ENCODE results near the gene CASTOR2.
"Not testable (repeated sequence)": the region's sequence is repeated elsewhere in the genome, so short reads cannot be mapped to it uniquely, and the experiment has no call there.

CASTOR2 gene

DNA sequence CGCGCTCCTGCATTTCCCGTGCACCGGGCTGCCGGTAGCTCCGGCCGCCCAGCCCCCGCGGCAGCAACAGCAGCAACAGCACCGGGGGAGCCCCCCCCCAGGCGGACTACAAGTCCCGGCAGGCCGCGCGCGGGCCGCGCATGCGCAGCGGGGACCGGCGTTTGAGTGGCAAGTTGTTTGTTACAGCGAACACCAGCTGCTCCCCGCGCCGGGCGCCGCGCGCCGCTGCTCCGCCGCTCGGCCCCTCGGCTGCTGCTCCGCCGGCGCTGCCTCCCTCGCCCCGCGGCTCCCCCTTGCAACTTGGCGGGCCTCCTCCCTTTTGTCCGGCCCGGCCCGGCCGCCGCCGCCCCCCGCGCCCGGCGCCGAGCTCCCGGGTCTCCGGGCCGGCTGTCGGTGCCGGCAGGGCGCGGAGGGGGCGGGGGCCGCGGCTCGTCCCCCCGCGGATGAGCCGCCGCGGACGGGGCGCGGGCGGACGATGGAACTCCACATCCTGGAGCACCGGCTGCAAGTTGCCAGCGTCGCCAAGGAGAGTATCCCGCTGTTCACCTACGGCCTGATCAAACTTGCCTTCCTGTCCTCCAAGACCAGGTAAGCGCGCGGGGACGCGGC is at the start of gene CASTOR2:
CASTOR2 (plus strand) TSS at position 195 of the 609 bp plus-strand sequence; CDS start at position 476, 281 bp downstream.
- peak; percentile 84 for DNase-seq

DNA sequence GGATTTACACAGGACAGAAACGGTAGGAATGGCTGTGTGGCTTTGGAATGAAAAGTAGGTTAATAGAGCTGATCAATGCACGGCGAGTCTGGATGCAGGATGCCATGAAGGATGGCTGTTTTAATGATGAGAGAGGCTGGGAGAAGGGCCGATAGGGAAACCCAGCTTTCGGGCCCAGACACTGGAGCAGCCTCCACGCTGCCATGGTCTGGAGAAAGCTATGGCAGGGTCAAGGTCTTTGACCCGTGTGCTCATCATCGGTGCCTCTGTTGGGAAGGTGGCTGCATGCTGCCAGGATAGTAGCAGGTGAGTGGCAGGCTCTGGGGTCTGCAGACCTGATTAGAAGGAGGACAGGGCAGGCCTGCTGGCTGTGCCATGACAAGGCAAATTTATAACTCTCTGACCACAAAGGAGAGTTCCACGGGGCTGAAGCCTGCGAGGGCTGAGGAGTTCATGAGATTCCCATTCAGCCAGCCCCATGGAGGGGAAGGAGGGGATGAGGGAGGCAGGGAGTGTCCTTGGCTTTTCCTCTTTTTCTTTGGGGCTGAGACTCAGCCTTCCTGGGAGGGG is 42.1 kb upstream of the CASTOR2 start:
- not testable (repeated sequence) for DNase-seq

DNA sequence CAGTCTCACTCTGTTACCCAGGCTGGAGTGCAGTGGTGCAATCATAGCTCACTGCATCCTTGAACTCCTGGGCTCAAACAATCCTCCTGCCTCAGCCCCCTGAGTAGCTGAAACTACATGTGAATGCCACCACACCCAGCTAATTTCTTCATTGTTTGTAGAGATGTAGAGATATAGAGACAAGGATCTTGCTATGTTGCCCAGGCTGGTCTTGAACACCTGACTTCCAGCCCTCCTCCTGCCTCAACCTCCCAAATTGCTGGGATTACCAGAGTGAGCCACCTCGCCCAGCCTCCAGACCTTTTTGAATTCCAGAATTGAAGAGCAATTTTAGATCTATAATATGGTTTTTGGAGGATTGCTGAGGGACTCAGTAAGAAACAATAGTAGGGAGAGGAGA is 40.9 kb upstream of the CASTOR2 start:
- DNase-seq: not testable (repeated sequence)

DNA sequence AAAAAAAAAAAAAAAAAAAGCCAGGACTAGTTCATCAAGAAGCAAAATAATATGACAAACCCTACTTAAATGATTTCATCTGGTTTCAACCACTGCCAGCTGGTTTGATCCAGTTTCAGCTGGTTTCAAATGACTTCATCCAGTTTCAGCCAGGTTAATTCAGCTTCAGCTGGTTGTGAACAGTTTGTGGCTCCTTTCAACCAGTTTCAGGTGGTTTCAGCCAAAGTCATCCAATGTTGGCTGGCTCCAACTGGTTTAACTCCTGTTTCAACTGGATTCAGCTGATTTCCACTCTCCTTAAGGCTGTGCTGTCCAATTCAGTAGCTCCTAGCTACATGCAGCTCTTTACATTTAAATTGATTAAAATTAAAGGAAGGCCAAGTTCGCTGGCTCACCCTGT is 37.5 kb upstream of the CASTOR2 start:
- DNase-seq: not testable (repeated sequence)

DNA sequence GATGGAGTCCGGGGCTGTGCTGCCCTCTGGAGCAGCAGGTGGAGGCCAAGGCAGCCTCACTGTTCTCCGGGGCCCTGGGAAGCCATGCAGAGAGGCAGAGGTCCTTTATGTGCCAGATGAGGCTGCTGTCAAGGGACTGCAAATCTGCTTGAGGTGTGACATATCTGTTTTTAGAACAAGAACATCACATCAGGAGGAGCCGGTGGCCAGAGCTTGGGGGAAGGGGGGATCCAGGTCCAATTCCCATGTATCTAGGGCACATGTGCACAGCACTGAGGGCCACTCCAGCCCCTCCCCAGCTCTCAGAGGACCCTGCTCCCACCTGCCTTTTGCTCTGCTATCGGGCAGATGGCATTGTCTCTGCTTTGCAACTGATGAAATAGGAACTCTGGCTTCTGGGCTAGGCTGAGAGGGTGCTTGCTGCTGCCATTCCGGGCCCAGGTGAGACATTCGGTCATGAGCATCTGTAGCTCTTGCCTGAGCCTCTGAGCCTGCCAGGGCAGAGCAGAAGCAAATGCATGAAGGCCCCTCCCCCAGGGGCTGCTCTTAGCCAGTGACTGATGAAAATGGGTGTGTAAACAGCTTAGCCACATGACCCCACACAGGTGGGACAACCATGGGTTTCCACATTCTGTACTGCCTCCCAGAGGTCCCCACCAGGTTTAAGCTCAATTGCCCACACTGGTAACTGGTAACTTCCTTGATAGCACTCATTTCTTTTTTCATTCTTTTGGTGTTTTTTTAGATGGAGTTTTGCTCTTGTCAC is 32.8 kb upstream of the CASTOR2 start:
- DNase-seq: not testable (repeated sequence)

DNA sequence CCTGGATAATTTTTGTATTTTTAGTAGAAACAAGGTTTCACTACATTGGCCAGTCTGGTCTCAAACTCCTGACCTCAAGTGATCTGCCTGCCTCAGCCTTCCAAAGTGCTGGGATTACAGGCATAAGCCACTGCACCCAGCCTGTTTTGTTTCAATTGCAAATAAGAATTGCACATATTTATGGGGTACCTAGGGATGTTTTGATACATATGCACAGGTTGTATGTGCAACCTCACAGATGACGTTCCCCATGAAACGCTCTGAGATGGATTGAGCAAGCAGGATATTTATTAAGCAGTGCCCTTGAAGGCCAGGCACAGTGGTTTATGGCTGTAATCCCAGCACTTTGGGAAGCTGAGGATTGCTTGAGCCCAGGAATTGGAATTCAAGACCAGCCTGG is 25.1 kb upstream of the CASTOR2 start:
- not testable (repeated sequence) for DNase-seq

DNA sequence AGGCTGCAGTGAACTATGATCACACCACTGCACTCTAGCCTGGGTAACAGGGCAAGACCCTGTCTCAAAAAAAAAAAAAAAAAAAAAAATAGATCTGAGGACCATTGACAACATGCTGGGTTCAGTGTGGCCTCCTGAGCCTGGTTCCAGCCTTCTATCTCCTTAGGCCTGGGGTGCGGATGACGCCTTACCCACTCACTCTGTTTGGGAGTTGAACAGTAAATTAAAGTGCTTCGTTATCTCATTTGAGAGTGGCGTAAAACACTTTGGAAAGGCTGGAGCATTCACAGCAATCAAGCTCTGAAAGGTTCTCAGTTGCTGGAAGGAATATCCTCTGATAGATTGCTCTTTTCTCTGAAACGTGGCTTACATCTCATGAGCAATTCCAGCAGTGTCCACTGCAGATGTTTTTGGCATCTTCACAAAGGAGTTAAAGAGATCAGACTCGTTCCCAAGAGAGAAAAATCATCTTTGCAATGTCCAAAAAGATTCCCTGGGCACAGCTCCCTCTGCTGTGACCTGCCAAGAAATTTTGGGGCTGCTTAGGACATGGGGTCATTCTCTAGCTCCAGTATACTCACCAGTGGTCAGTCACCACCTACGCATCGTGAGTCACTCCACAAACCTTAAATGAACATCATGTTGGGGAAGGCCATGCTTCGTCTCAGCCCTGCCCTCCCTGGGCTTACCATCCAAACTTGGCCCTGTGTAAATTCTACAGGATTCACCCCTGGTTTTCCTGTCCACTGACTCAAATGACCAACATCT is 23.0 kb upstream of the CASTOR2 start:
- not testable (repeated sequence) for DNase-seq

DNA sequence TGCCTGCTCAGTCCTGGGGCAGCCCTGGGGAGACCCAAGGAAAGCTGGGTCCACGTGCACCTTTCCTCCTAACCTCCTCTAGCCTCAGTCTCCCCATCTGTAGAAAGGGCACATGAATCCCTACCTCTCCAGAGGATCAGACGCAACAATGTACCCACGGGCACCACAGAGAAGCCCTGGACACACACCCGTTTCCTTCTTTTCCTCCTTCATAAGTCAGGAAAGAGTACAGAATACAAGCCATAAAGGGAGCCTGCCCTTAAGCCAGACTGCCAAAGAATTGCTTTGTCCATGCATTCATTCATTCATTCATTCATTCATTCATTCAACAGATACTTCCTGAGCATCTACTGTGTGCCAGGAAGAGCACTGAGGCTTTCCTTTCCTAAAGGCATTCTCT is 20.6 kb upstream of the CASTOR2 start:
- not testable (repeated sequence) for DNase-seq

DNA sequence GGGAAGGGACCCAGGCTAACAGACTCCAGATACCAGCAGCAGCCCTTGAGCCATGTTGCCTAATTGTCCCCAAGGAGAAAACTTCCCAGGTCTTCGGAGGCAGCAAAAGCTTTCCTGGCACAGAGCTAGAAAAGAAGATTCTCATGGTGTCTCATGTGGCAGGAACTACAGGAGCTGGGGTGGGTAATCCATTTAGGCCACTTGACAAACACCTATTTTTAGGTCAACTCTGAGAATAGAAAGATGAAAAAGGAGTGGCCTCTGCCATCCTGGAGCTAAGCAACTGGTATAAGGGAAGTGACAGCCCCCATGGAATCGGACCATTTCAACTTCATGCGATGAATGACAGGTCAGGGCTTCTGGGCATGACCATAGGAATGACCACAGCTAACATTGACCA is 16.8 kb upstream of the CASTOR2 start:
- not testable (repeated sequence) for DNase-seq

DNA sequence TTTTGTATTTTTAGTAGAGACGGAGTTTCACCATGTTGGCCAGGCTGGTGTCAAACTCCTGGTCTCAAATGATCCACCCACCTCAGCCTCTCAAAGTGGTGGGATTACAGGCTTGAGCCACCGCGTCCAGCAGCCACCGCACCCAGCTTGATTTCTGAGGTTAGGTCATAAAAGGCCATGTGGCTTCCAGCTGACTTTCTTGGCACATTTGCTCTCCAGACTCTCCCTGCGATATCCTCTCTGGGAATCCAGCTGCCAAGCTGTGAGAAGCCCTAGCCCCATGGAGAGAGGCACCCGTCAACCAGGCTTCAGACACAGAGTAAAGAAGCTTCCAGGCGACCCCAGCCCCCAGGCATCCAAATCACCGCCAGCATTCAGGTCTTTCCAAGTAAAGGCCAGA is 10.7 kb upstream of the CASTOR2 start:
- DNase-seq: not testable (repeated sequence)

DNA sequence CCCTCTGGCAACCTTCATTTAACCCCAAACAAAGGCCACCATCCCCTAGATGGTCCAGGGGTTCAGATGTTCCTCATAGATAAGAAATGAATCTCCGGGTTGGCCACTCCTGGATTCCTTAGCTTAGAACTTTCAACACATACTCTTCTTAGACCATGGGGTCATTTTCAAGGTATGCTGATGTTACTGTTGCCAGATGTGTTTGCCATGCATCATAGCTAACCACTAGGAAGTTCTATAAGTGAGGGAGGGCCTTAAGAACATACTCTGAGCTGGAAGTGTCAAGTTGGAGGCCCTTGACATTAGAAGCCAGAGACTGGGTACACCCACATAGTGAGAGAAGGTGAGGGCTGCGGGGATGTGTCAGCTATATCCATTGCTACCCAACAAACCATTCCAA is 6.2 kb upstream of the CASTOR2 start:
- DNase-seq: not testable (repeated sequence)

DNA sequence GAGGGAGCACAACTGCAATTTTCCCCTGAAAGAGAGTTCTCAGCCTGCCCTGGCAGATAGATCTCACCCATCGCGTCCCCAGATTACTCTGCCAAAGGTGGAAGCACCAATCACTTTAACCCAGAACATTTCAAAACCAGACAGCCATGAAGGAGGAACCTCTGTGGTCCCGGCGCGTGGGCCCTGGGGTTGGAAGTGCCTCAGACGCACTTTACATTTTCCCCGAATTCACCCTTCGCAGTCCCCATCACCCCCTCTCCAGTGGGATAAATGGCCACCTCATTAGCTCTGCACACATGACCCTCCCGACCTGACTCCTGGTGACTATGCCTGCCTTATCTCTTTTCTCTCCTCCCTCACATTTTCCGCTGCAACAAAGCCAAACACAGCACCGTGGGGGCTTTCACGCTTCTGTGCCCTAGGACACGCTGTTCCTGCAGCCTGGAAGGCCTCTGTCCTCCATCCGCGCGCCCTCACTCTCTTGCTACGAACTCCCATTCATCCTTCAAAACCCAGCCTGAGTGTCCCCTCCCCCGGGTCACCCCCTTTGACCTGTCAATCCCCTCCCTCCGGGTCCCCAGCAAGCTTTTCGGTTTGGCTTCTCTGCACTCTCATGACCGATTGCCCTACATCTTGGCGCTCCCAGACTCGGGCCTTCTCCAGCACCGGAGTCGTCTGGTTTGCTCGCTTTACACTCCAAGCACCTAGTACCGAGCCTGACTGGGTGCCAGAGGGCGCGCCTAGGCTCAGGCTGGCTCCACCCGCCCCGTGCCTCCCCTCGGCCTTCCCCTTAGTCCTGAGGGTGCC is 598 bp upstream of the CASTOR2 start:
- DNase-seq: not testable (repeated sequence)

DNA sequence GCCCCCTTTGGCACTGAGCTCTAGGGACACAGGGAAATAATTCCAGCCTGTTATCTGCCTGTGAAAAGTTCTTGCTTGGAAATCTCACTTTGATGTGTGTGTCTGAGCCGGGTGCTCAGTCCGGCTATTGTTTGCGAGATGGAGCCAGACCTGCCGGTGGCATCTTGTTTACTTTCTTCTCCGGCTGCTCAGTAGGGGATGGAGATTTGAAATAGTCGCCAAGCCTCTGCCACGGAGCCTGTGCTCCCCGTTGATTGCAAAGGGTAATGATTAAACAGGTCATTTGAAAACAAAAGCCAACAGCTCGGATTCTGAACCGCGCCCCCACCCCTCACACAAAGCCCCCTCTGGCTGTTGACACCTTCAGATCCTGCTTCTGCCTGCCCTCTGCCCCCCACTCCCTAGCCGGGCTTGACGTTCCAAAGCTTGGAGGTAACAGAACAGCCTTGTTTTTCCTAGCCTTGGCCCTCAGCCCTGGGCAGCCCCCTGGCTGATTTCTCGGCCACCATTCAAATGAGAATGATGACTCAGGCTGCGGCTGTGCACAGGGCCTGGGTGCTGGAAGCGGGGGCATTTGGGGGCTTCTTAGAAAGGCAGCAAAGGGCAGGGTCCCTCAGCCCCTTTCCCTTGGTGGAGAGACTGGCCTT is 1.8 kb downstream of the CASTOR2 start:
- not testable (repeated sequence) for DNase-seq

DNA sequence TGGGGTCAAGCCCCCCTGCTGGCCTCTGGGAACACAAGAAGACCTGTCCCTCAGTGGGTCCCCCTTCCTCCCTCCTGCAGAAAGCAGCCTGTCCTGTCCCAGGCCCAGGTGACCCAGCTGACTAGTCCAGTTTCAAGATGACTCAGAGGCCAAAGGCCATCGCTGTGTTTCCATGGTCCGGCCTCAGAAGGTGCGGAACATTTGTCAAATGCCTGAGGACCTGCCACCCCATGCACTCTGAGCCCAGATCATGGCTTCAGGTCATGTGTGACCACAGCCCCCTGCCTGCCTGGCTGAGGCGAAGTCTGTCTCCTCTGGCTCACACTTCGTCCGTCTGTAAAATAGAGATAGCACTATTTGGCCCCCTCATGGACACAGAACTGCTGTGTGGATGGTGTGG is 2.4 kb downstream of the CASTOR2 start:
- not testable (repeated sequence) for DNase-seq

DNA sequence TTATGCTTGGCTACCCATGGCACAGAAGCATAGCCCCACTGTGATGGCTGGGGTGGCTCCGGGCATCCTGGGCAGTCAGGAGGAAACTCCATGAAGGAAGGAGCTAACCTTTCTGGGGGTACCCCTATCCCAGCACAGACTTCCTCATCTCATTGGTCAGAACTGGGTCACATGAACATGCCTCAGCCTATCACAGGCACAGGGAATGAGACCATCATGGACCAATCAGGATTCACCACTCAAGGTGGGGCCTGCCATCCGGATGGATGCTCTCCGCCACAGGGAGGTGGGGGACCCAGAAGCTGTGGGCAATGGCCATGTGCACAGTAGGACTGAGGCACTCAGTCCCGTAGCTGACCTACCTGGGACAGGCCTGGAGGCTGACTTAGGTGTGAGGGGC is 6.9 kb downstream of the CASTOR2 start:
- DNase-seq: not testable (repeated sequence)

DNA sequence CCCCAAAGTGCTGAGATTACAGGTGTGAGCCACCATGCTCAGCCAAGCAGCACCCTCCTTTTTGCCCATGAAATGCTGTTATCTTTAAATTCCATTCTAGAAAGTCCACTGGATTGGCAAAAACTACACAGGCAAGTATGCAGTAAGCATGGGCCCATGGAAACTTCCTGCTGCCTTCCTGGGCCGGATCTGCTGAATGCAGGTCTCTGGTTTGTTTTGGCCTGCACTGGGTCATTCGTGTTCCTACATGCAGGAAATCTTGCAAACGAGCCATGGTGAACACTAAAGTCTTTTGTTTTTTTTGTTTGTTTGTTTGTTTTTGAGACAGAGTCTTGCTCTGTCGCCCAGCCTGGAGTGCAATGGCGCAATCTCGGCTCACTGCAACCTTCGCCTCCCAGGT is 7.9 kb downstream of the CASTOR2 start:
- DNase-seq: not testable (repeated sequence)

DNA sequence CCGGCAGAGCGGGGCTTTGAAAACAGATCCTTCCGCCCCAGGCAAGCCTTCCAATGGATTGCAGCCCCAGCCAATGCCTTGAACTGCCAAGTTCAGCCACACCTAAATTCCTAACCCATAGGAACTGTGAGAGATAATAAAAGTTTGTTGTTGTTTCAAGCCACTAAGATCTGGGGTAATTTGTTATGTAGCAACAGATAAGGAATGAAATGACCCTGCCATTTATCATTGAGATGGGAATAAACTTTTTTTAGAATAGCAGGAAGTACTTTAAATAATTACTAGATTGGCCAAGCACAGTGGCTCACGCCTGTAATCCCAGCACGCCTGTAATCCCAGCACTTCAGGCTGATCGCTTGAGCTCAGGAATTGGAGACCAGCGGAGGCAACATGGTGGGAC is 11.5 kb downstream of the CASTOR2 start:
- DNase-seq: not testable (repeated sequence)

DNA sequence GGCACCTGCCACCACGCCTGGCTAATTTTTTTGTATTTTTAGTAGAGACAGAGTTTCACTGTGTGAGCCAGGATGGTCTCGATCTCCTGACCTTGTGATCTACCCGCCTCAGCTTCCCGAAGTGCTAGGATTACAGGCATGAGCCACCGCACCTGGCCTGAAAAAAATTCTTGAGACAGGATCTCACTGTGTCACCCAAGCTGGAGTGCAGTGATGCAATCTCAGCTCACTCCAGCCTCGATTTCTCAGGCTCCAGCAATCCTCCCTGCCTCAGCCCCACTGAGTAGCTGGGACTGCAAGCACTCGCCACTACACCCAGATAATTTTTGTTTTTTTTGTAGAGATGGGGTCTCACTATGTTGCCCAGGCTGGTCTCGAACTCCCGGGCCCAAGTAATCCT is 13.0 kb downstream of the CASTOR2 start:
- not testable (repeated sequence) for DNase-seq

DNA sequence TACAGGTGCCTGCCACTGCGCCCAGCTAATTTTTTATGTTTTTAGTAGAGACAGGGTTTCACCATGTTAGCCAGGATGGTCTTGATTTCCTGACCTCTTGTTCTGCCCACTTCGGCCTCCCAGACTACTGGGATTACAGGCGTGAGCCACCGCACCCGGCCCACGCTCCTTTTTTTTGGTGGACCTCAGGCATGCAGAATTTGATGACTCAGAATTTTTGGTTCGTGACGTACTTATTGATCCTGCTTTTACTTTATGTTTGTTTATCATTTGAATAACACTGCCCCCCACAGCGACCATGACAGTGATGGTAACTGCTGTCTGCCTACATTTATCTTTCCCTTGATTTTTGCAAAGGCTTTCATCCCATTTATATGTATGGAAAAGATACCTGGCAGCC is 23.9 kb downstream of the CASTOR2 start:
- DNase-seq: not testable (repeated sequence)

DNA sequence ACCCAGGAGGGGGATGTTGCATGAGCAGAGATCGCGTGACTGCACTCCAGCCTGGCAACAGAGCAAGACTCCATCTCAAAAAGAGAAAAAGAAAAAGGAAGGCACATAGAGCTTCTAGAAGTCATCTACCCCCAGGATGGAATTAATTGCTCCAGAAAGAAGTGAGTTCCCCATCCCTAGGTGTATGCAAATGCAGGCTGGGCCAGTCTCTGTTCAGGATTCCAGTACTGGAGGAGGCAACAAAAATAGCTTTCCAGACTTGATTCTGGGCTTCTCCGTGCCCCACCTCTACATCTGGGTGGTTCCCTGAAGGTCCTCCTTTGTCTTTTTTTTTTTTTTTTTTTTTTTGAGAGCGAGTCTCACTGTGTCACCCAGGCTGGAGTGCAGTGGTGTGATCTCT is 28.6 kb downstream of the CASTOR2 start:
- DNase-seq: no peak

DNA sequence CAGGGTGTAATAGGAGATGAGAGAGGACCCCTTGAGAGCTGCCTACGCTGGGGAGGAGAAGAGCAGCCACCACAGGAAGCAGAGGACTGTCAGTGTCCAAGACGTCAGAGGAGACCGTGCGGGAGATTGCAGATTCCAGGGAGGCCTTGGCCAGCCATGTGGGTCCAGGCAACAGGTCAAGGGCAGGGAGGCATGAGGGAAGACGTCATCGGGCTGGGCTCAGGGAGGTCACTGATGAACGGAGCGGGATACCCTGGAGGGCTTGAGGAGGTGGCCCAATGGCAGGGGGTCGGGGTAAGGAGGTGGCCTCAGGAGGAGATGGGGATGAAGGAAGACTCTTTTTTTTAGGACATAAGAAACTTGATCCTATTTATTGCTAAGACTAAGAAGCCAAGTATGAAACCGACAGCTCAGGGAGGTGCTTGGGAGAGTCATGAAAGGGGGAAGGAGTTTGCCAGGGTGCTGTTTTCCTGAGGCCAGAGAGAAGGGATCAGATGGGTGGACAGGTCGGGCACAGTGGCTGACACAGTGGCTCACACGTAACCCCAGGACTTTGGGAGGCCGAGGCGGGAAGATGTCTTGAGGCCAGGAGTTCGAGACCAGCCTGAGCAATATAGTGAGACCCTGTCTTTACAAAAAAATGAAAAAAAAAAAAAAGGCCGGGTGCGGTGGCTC is 30.5 kb downstream of the CASTOR2 start:
- not testable (repeated sequence) for DNase-seq
